HepG2 (cell line): Measurements from ENCODE around the gene AMZ2. TPM values are rescaled to one million over a fixed set of nuclear protein-coding genes. Genes with fewer than 3 reads are reported as not detected.

Experiments used
- BRCA1 ChIP-seq: sonication (generic); formaldehyde crosslinking; IDR thresholded peaks from 2 replicates; pipeline ENCODE4 v1.4.0; 2020; ENCODE audit warnings: missing genetic modification reagents
- KDM2A ChIP-seq: sonication (generic); formaldehyde crosslinking; IDR thresholded peaks from 2 replicates; pipeline ENCODE4 v1.4.0; 2020; ENCODE audit warnings: low read depth, missing genetic modification reagents, borderline replicate concordance
- NFKB2 ChIP-seq: sonication (generic); formaldehyde crosslinking; IDR thresholded peaks from 2 replicates; pipeline ENCODE4 v1.4.0; 2020; ENCODE audit warnings: missing genetic modification reagents, borderline replicate concordance
- PHF5A ChIP-seq: IDR thresholded peaks from one replicate; pipeline ENCODE4 v1.6.1; 2018; ENCODE audit warnings: low read depth, missing genetic modification reagents; ENCODE audit not compliant: unreplicated experiment
- PITX1 ChIP-seq: sonication (generic); formaldehyde crosslinking; IDR thresholded peaks from 2 replicates; pipeline ENCODE4 v1.5.1; 2020; ENCODE audit warnings: mild to moderate bottlenecking, missing genetic modification reagents
- RAD21 ChIP-seq: fragments of 450-650 bp; formaldehyde crosslinking; IDR thresholded peaks from 2 replicates; pipeline ENCODE4 v1.5.0; 2020; ENCODE audit warnings: mild to moderate bottlenecking
- RCOR2 ChIP-seq: IDR thresholded peaks from 2 replicates; pipeline ENCODE4 v1.6.1; 2016; ENCODE audit warnings: missing biosample characterization, missing genetic modification reagents
- RFX1 ChIP-seq: fragments of 450-650 bp; IDR thresholded peaks from 2 replicates; pipeline ENCODE4 v1.6.1; 2017
- SPEN ChIP-seq: sonication (generic); formaldehyde crosslinking; IDR thresholded peaks from 2 replicates; pipeline ENCODE4 v1.5.1; 2020; ENCODE audit warnings: low read depth, mild to moderate bottlenecking, missing genetic modification reagents
- TAF1 ChIP-seq: sonication (generic); formaldehyde crosslinking; IDR thresholded peaks from 2 replicates; pipeline ENCODE4 v1.4.0; 2020; ENCODE audit warnings: missing genetic modification reagents
- TGIF2 ChIP-seq: IDR thresholded peaks from 2 replicates; pipeline ENCODE4 v1.6.1; 2016; ENCODE audit warnings: control low read depth, missing compliant biosample characterization
- ZNF274 ChIP-seq: sonication (generic); formaldehyde crosslinking; IDR thresholded peaks from 2 replicates; pipeline ENCODE4 v1.5.1; 2020; ENCODE audit warnings: mild to moderate bottlenecking, missing genetic modification reagents
- ZNF34 ChIP-seq: sonication (generic); formaldehyde crosslinking; IDR thresholded peaks from 2 replicates; pipeline ENCODE4 v1.4.0; 2020; ENCODE audit warnings: mild to moderate bottlenecking, missing genetic modification reagents, borderline replicate concordance
- ZNF569 ChIP-seq: sonication (generic); formaldehyde crosslinking; IDR thresholded peaks from 2 replicates; pipeline ENCODE4 v1.5.0; 2020; ENCODE audit warnings: mild to moderate bottlenecking, missing genetic modification reagents, moderate library complexity, borderline replicate concordance
- ZNF792 ChIP-seq: IDR thresholded peaks from 2 replicates; pipeline ENCODE4 v1.6.1; 2016
- polyA plus RNA-seq, 8 experiments: library from polyadenylated mRNA; depleted of rRNA in 3 of 8; stranded (reverse) in 7 of 8; unstranded in 1 of 8; fragments of >200 nt; fragmentation: Illumina TruSeq in 4 of 8; extraction: Trizol in 4 of 8; gene quantifications; 2 replicates each; pipeline versions ENCODE4 v1.2.1 to v1.2.3, GENCODE V29; 2011 to 2016; ENCODE audit warnings: low read depth in 4 of 8, missing spikeins in 1 of 8, mixed read lengths in 1 of 8; ENCODE audit not compliant: insufficient read depth in 1 of 8
- total RNA-seq, 5 experiments: library from RNA; depleted of rRNA; stranded (reverse); fragments of >200 nt; fragmentation: Illumina TruSeq; extraction: Trizol; gene quantifications; 2 replicates each; pipeline ENCODE4 v1.2.3, GENCODE V29; 2016; ENCODE audit warnings: low read depth in 1 of 5
- TF ChIP-seq, protein P1 (sequence below): sonication (generic); formaldehyde crosslinking; IDR thresholded peaks from 2 replicates; pipeline ENCODE4 v1.8.0; 2022; ENCODE audit warnings: mild to moderate bottlenecking, missing genetic modification reagents, borderline replicate concordance
- TF ChIP-seq, protein P2 (sequence below): sonication (generic); formaldehyde crosslinking; IDR thresholded peaks from 2 replicates; pipeline ENCODE4 v1.5.0; 2020; ENCODE audit warnings: missing genetic modification reagents
- TF ChIP-seq, protein P3 (sequence below): fragments of 450-650 bp; IDR thresholded peaks from 2 replicates; pipeline ENCODE4 v1.6.1; 2017
- TF ChIP-seq, protein P4 (sequence below): sonication (generic); IDR thresholded peaks from 2 replicates; pipeline ENCODE4 v1.6.1; 2016; ENCODE audit warnings: low read depth, borderline replicate concordance
- TF ChIP-seq, protein P5 (sequence below): sonication (generic); formaldehyde crosslinking; IDR thresholded peaks from 2 replicates; pipeline ENCODE4 v1.4.0; 2020; ENCODE audit warnings: missing genetic modification reagents; ENCODE audit errors: not compliant biosample characterization
- TF ChIP-seq, protein P6 (sequence below): sonication (generic); formaldehyde crosslinking; IDR thresholded peaks from 2 replicates; pipeline ENCODE4 v1.4.0; 2020; ENCODE audit warnings: missing genetic modification reagents
- TF ChIP-seq, protein P7 (sequence below): sonication (generic); formaldehyde crosslinking; IDR thresholded peaks from 2 replicates; pipeline ENCODE4 v1.8.1; 2023; ENCODE audit warnings: mild to moderate bottlenecking, moderate library complexity, missing genetic modification reagents

AMZ2 gene
- total and polyA plus RNA-seq, 2 of the 13 experiments (the other 11 are each of a cell fraction or from before 2014, with no cell fraction given): 86.9 to 90.2 TPM

DNA sequence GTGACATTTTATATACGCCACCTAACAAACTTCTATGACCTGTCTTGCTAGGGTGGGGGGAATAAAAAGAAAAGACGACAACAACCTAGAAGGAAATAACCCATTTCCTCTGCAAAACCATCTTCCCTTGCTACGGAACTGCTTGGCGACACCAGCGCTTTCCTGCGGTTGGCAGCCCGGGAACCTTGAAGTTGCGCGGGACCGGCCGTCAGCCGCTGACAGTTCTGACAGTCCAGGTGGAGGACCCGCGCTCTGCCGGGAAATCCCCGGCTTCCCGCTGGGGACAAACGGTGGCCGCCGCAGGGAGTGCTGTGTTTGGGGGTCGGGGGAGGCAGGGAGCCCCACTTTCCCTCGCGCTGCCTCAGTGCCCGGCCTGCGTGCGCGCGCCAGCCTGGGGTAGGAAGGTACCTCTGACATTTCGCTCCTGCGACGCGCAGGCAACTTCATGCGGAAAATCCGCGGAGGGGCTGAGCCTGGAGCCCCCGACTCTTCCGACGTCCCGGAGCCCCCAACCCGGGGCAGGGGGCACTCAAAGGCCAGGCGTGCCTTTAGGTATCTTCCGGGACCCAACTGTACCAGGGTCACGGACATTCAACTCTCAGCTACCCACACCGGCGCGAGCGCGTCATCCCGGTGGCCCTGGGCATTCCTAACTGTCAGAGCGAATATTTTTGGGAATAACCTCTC, 42.6 kb downstream of the AMZ2 start (continued):
- TF ChIP-seq, protein P1, sequence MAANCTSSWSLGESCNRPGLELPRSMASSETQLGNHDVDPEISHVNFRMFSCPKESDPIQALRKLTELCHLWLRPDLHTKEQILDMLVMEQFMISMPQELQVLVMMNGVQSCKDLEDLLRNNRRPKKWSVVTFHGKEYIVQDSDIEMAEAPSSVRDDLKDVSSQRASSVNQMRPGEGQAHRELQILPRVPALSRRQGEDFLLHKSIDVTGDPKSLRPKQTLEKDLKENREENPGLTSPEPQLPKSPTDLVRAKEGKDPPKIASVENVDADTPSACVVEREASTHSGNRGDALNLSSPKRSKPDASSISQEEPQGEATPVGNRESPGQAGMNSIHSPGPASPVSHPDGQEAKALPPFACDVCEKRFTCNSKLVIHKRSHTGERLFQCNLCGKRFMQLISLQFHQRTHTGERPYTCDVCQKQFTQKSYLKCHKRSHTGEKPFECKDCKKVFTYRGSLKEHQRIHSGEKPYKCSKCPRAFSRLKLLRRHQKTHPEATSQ (CRISPR knock-in tag): peak; percentile 60; the same call in 1 of the 2 replicates
- TF ChIP-seq PITX1 (CRISPR knock-in tag): no peak
- TF ChIP-seq PHF5A: no peak
- TF ChIP-seq, protein P2, sequence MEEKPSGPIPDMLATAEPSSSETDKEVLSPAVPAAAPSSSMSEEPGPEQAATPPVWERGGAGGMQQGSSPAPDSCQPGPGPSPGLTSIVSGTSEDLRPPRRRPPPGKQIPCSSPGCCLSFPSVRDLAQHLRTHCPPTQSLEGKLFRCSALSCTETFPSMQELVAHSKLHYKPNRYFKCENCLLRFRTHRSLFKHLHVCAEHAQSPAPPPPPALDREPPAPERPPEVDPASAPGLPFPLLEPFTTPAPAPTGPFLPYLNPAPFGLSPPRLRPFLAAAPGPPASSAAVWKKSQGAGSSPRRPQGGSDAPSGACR (CRISPR knock-in tag): peak; percentile 37; the same call in 1 of the 2 replicates
- TF ChIP-seq SPEN (CRISPR knock-in tag): 0 out of 2 replicates have a peak, but pooled peaks have one; percentile 24
- TF ChIP-seq RFX1: no peak
- TF ChIP-seq, protein P3, sequence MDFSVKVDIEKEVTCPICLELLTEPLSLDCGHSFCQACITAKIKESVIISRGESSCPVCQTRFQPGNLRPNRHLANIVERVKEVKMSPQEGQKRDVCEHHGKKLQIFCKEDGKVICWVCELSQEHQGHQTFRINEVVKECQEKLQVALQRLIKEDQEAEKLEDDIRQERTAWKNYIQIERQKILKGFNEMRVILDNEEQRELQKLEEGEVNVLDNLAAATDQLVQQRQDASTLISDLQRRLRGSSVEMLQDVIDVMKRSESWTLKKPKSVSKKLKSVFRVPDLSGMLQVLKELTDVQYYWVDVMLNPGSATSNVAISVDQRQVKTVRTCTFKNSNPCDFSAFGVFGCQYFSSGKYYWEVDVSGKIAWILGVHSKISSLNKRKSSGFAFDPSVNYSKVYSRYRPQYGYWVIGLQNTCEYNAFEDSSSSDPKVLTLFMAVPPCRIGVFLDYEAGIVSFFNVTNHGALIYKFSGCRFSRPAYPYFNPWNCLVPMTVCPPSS: no peak
- TF ChIP-seq ZNF569: no peak
- TF ChIP-seq, protein P4, sequence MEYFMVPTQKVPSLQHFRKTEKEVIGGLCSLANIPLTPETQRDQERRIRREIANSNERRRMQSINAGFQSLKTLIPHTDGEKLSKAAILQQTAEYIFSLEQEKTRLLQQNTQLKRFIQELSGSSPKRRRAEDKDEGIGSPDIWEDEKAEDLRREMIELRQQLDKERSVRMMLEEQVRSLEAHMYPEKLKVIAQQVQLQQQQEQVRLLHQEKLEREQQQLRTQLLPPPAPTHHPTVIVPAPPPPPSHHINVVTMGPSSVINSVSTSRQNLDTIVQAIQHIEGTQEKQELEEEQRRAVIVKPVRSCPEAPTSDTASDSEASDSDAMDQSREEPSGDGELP: peak; percentile 70; the same call in 1 of the 2 replicates
- peak; percentile 99 for TF ChIP-seq TGIF2 (CRISPR knock-in tag)
- no peak for TF ChIP-seq NFKB2 (CRISPR knock-in tag)
- TF ChIP-seq, protein P5, sequence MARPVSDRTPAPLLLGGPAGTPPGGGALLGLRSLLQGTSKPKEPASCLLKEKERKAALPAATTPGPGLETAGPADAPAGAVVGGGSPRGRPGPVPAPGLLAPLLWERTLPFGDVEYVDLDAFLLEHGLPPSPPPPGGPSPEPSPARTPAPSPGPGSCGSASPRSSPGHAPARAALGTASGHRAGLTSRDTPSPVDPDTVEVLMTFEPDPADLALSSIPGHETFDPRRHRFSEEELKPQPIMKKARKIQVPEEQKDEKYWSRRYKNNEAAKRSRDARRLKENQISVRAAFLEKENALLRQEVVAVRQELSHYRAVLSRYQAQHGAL (CRISPR knock-in tag): no peak
- TF ChIP-seq, protein P6, sequence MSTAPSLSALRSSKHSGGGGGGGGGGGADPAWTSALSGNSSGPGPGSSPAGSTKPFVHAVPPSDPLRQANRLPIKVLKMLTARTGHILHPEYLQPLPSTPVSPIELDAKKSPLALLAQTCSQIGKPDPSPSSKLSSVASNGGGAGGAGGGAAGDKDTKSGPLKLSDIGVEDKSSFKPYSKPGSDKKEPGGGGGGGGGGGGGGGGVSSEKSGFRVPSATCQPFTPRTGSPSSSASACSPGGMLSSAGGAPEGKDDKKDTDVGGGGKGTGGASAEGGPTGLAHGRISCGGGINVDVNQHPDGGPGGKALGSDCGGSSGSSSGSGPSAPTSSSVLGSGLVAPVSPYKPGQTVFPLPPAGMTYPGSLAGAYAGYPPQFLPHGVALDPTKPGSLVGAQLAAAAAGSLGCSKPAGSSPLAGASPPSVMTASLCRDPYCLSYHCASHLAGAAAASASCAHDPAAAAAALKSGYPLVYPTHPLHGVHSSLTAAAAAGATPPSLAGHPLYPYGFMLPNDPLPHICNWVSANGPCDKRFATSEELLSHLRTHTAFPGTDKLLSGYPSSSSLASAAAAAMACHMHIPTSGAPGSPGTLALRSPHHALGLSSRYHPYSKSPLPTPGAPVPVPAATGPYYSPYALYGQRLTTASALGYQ: no peak
- peak; percentile 37; the same call in 1 of the 2 replicates for TF ChIP-seq KDM2A
- TF ChIP-seq BRCA1 (CRISPR knock-in tag): no peak
- no peak for TF ChIP-seq RCOR2
- peak; percentile 43; the same call in 1 of the 2 replicates for TF ChIP-seq TAF1 (CRISPR knock-in tag)
- TF ChIP-seq ZNF792 (CRISPR knock-in tag): no peak; the same call in 1 of the 2 replicates
- TF ChIP-seq ZNF34 (CRISPR knock-in tag): no peak
- TF ChIP-seq, protein P7, sequence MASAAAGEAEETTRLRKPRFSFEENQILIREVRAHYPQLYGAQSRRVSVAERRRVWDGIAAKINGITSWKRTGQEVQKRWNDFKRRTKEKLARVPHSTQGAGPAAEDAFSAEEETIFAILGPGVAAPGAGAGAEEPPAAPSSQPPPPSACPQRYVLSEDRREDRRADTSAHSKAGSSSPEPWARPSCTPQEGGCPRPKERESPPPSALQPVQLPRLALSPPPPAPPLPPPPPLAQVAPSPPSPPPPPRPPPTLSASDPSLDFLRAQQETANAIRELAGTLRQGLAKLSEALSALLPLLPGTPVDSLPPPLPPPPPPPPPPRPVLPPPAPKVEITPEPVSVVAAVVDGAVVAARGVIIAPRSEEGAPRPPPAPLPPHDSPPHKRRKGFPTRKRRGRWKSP (CRISPR knock-in tag): peak; percentile 45; the same call in 1 of the 2 replicates
- TF ChIP-seq RAD21 (CRISPR knock-in tag): peak; percentile 59; the same call in 1 of the 2 replicates
- TF ChIP-seq ZNF274 (CRISPR knock-in tag): peak; percentile 90; the same call in 1 of the 2 replicates
